Ramos (cell line): ENCODE results near the gene MRGPRX3.
"Not testable (repeated sequence)": the region's sequence is repeated elsewhere in the genome, so short reads cannot be mapped to it uniquely, and the experiment has no call there.

ENCODE experiments used
- in situ Hi-C: fragments of 300-500 bp; cut with MboI; formaldehyde crosslinking; loops from one replicate; pipeline ENCODE4 v1.14.3; 2022; ENCODE audit warnings: low sequenced_read_pairs; ENCODE audit not compliant: unreplicated experiment

Gene MRGPRX3

GRCh38 chr11:18132341-18132740 is at the start of gene MRGPRX3:
TSS of gene MRGPRX3 (plus strand) at chr11:18132571. CDS start at chr11:18137203, 4,632 bp downstream.
- in situ Hi-C loops: no loop called here

- in situ Hi-C loops: no loop called here
Measured at GRCh38 chr11:18088366-18088765, 44.0 kb upstream of the MRGPRX3 start.

- in situ Hi-C loops: no loop called here
Measured at GRCh38 chr11:18088966-18089365, 43.4 kb upstream of the MRGPRX3 start.

- in situ Hi-C loops: no loop called here
Measured at GRCh38 chr11:18091731-18092130, 40.6 kb upstream of the MRGPRX3 start.

GRCh38 chr11:18093959-18094358 is 38.4 kb upstream of the MRGPRX3 start:
- in situ Hi-C loops: no loop called here

- in situ Hi-C loops: no loop called here
Measured at GRCh38 chr11:18100926-18101656, 31.3 kb upstream of the MRGPRX3 start.

- in situ Hi-C loops: no loop called here
Measured at GRCh38 chr11:18105086-18105801, 27.1 kb upstream of the MRGPRX3 start.

GRCh38 chr11:18105802-18106574 is 26.4 kb upstream of the MRGPRX3 start, which contains the start of gene SAAL1:
TSS of gene SAAL1 (minus strand) at chr11:18106082. CDS start at chr11:18106041, 41 bp downstream.
- in situ Hi-C loops: no loop called here

GRCh38 chr11:18106688-18107087 is 25.7 kb upstream of the MRGPRX3 start:
- in situ Hi-C loops: no loop called here

GRCh38 chr11:18108254-18108653 is 24.1 kb upstream of the MRGPRX3 start:
- in situ Hi-C loops: no loop called here

GRCh38 chr11:18111005-18111404 is 21.4 kb upstream of the MRGPRX3 start:
- in situ Hi-C loops: loop anchor here (10.0 kb wide), 1 partner anchor 624 kb away; no protein-coding TSS in a partner anchor

GRCh38 chr11:18115360-18116127 is 16.8 kb upstream of the MRGPRX3 start:
- in situ Hi-C loops: loop anchor here (10.0 kb wide), 1 partner anchor 619 kb away; no protein-coding TSS in a partner anchor

GRCh38 chr11:18121331-18121828 is 11.0 kb upstream of the MRGPRX3 start:
- in situ Hi-C loops: not testable (repeated sequence)

- in situ Hi-C loops: not testable (repeated sequence)
Measured at GRCh38 chr11:18131115-18131514, 1.3 kb upstream of the MRGPRX3 start.

- in situ Hi-C loops: no loop called here
Measured at GRCh38 chr11:18135308-18135707, 2.9 kb downstream of the MRGPRX3 start.

GRCh38 chr11:18137186-18137800 is 4.9 kb downstream of the MRGPRX3 start:
- in situ Hi-C loops: no loop called here

GRCh38 chr11:18140145-18140544 is 7.8 kb downstream of the MRGPRX3 start:
- in situ Hi-C loops: no loop called here

GRCh38 chr11:18144243-18144642 is 11.9 kb downstream of the MRGPRX3 start:
- in situ Hi-C loops: no loop called here

- in situ Hi-C loops: no loop called here
Measured at GRCh38 chr11:18145025-18145424, 12.7 kb downstream of the MRGPRX3 start.
